ENCODE data around the gene OGFR. TPM values are rescaled to one million over a fixed set of nuclear protein-coding genes. Genes with fewer than 3 reads are reported as not detected.

The OGFR gene
- total RNA-seq, 2 experiments from 2014 or later: 54.5 to 56.0 TPM

DNA sequence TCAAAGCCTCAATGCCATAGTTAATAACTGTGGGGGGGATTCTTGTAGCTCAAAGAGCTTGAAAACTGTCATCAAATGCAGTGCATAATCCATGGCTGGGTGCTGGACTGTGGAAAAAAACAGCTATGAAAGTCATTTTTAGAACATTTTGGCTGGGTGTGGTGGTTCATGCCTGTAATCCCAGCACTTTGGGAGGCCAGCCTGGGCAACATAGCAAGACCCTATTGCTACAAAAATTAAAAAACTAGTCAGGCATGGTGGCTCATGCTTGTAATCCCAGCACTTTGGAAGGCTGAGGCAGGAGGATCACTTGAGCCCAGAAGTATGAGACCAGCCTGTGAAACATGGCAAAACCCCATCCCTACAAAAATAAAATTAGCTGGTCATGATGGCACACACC is 44.8 kb downstream of the OGFR start:
- no peaks in the 10 kb centered on the region for H3K27me3 Mint-ChIP-seq

DNA sequence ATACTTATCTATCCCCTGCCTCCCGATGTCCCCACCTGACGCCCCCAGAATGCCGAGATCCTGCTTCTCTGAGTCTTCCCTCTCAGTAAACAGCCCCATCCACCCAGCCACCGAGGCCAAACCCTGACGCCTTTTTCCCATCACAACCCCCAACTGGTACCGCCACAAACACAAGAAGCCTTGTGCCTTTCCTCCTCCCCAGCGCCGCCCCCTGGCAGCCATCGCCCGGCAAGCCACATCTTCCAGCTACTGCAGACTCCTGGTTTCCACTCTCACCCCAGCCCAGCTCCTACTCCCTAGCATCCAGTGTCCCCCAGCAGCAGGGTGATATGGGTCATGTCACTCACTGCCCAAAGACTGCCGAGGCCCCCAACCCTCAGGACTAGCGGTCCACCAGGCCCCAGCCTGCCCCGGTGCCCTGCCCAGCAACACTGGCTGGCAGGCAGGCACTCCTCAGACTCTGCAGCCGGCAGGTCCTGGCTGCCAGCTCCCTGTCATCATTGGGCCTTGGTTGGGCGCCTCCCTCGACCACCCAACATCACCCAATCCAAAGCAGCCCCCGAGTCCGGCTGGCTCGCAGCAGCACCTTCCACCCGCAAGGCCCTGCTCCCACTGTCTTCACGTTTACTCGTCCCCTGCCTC is 45.8 kb downstream of the OGFR start:
- no peak for DNase-seq
- H3K36me3 Mint-ChIP-seq (ENCODE audit: low read depth): peaks cover 34% of the 10 kb centered on the region
- H3K27me3 Mint-ChIP-seq: no peaks in the 10 kb centered on the region
- no peaks in the 10 kb centered on the region for H3K9me3 Mint-ChIP-seq
- CTCF ChIA-PET: no interaction called here
- no peak overlapping the region for H3K27ac Mint-ChIP-seq
- Histone ChIP-seq H3K27ac (ENCODE audit: low read depth in 1 of 2, low read length in 2 of 2) (no peak overlapping the region), H3K27me3 (ENCODE audit: control insufficient read depth in 1 of 2, insufficient read depth in 2 of 2, low read length in 2 of 2) (no peaks in the 10 kb centered on the region), H3K4me3 (ENCODE audit: low read length) (no peak overlapping the region), H3K36me3 (ENCODE audit: insufficient read depth, low read length) (peaks cover 22% of the 10 kb centered on the region), H3K9me3 (ENCODE audit: control insufficient read depth in 1 of 2, insufficient read depth in 1 of 2, low read length in 2 of 2) (no peaks in the 10 kb centered on the region), H3K4me1 (ENCODE audit: insufficient read depth, low read length) (no peaks in the 10 kb centered on the region)
- POLR2A ChIA-PET: no interaction called here
- TF ChIP-seq, protein P1, sequence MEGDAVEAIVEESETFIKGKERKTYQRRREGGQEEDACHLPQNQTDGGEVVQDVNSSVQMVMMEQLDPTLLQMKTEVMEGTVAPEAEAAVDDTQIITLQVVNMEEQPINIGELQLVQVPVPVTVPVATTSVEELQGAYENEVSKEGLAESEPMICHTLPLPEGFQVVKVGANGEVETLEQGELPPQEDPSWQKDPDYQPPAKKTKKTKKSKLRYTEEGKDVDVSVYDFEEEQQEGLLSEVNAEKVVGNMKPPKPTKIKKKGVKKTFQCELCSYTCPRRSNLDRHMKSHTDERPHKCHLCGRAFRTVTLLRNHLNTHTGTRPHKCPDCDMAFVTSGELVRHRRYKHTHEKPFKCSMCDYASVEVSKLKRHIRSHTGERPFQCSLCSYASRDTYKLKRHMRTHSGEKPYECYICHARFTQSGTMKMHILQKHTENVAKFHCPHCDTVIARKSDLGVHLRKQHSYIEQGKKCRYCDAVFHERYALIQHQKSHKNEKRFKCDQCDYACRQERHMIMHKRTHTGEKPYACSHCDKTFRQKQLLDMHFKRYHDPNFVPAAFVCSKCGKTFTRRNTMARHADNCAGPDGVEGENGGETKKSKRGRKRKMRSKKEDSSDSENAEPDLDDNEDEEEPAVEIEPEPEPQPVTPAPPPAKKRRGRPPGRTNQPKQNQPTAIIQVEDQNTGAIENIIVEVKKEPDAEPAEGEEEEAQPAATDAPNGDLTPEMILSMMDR (IDR thresholded peaks at IDR 0.05): no peak
- intact Hi-C loops (cut with DNase I, micrococcal nuclease): no loop called here
- no peaks in the 10 kb centered on the region for H3K4me1 Mint-ChIP-seq (ENCODE audit: low read depth)
- H3K4me3 Mint-ChIP-seq: no peak overlapping the region
- ATAC-seq (ENCODE audit: poor library complexity): no peak

More for the DNA sequence above, 44.8 kb downstream of the OGFR start:
- H3K27ac Mint-ChIP-seq: no peak overlapping the region
- H3K4me3 Mint-ChIP-seq: no peak overlapping the region
- CTCF ChIA-PET: no interaction called here
- Histone ChIP-seq H3K9me3 (ENCODE audit: control insufficient read depth in 1 of 2, insufficient read depth in 1 of 2, low read length in 2 of 2) (no peaks in the 10 kb centered on the region), H3K36me3 (ENCODE audit: insufficient read depth, low read length) (peaks cover 22% of the 10 kb centered on the region), H3K27me3 (ENCODE audit: control insufficient read depth in 1 of 2, insufficient read depth in 2 of 2, low read length in 2 of 2) (no peaks in the 10 kb centered on the region), H3K4me3 (ENCODE audit: low read length) (no peak overlapping the region), H3K4me1 (ENCODE audit: insufficient read depth, low read length) (no peaks in the 10 kb centered on the region), H3K27ac (ENCODE audit: low read depth in 1 of 2, low read length in 2 of 2) (no peak overlapping the region)
- DNase-seq: no peak
- intact Hi-C loops (cut with DNase I, micrococcal nuclease): no loop called here
- no peaks in the 10 kb centered on the region for H3K9me3 Mint-ChIP-seq
- POLR2A ChIA-PET: no interaction called here
- H3K36me3 Mint-ChIP-seq (ENCODE audit: low read depth): peaks cover 28% of the 10 kb centered on the region
- no peak for ATAC-seq (ENCODE audit: poor library complexity)
- H3K4me1 Mint-ChIP-seq (ENCODE audit: low read depth): no peaks in the 10 kb centered on the region
- TF ChIP-seq, protein P1 (IDR thresholded peaks at IDR 0.05): no peak

DNA sequence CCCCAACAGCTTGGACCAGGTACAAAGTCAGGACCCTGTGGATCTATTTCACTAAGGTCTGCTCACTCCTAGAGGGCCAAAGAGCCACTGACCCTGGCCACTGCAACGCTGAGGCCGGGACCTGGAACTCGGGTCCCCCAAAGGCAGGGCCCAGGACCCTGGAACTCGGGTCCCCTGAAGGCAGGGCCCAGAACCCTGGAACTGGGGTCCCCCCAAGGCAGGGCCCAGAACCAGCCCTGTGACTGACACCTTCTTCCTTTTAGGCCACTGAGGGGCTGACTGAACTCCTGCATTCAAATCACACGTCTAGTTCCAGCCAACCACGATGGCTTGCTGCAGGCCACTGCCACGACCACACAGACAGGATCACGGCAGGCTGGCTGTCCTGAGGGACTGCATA is 47.6 kb downstream of the OGFR start:
- intact Hi-C loops (cut with DNase I, micrococcal nuclease): no loop called here

More for the DNA sequence above, 47.6 kb downstream of the OGFR start:
- Mint-ChIP-seq H3K9me3 (no peaks in the 10 kb centered on the region), H3K4me1 (ENCODE audit: low read depth) (no peaks in the 10 kb centered on the region), H3K27me3 (no peaks in the 10 kb centered on the region), H3K27ac (no peak overlapping the region), H3K4me3 (no peak overlapping the region), H3K36me3 (ENCODE audit: low read depth) (peaks cover 39% of the 10 kb centered on the region)
- H3K4me1 ChIP-seq (ENCODE audit: insufficient read depth, low read length): no peaks in the 10 kb centered on the region
- ChIA-PET CTCF (no interaction called here), POLR2A (no interaction called here)
- TF ChIP-seq, protein P1 (IDR thresholded peaks at IDR 0.05): no peak
- DNase-seq: no peak
- no peaks in the 10 kb centered on the region for H3K27me3 ChIP-seq (ENCODE audit: control insufficient read depth in 1 of 2, insufficient read depth in 2 of 2, low read length in 2 of 2)
- no peaks in the 10 kb centered on the region for H3K9me3 ChIP-seq (ENCODE audit: control insufficient read depth in 1 of 2, insufficient read depth in 1 of 2, low read length in 2 of 2)
- H3K27ac ChIP-seq (ENCODE audit: low read depth in 1 of 2, low read length in 2 of 2): no peak overlapping the region
- H3K4me3 ChIP-seq (ENCODE audit: low read length): no peak overlapping the region
- ATAC-seq (ENCODE audit: poor library complexity): no peak
- H3K36me3 ChIP-seq (ENCODE audit: insufficient read depth, low read length): peaks cover 19% of the 10 kb centered on the region

All from CD4-positive, alpha-beta T cell (primary cell).